Measurements from ENCODE around the gene ROGDI. TPM values are rescaled to one million over a fixed set of nuclear protein-coding genes. Genes with fewer than 3 reads are reported as not detected.

Gene ROGDI
- total and polyA plus RNA-seq, 8 donors, result 12.3 to 63.0 (median 13.7) TPM

DNA sequence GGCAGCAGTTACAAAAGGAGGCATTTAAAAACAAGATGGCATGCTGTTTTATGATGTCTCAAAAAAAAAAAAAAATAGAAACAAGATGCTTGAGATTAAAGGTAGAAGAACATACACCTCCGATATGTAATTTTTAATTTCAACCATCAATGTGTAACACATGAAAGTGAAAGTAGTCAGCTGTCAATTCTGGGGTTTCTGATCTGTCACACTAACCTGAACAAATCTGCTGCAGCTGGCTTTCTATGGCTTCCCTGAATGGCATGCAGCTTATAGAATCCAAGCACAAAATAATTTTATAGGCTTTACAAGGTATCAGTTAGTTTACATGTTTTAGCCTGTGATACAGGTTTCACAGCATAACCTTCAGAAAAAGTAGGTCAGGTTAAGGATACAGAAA lies 31.2 kb upstream of the ROGDI start:
- Histone ChIP-seq H3K27ac (no peak overlapping the region), H3K36me3 (peaks cover 0 to 49% (median 26%) of the 10 kb centered on the region in 3 donors), H3K9me3 (no peaks in the 10 kb centered on the region), H3K4me1 (no peaks in the 10 kb centered on the region), H3K4me3 (no peak overlapping the region), H3K27me3 (no peaks in the 10 kb centered on the region)
- 95 to 100% methylated on average over 1 of the region's 1 CpG for WGBS, 2 donors
- TF ChIP-seq, protein P1, sequence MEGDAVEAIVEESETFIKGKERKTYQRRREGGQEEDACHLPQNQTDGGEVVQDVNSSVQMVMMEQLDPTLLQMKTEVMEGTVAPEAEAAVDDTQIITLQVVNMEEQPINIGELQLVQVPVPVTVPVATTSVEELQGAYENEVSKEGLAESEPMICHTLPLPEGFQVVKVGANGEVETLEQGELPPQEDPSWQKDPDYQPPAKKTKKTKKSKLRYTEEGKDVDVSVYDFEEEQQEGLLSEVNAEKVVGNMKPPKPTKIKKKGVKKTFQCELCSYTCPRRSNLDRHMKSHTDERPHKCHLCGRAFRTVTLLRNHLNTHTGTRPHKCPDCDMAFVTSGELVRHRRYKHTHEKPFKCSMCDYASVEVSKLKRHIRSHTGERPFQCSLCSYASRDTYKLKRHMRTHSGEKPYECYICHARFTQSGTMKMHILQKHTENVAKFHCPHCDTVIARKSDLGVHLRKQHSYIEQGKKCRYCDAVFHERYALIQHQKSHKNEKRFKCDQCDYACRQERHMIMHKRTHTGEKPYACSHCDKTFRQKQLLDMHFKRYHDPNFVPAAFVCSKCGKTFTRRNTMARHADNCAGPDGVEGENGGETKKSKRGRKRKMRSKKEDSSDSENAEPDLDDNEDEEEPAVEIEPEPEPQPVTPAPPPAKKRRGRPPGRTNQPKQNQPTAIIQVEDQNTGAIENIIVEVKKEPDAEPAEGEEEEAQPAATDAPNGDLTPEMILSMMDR (IDR thresholded peaks at IDR 0.05), result no peak
- intact Hi-C loops (cut with DNase I), result no loop called here
- no peak for FAIRE-seq
- ATAC-seq, result no peak
- no peak for DNase-seq

DNA sequence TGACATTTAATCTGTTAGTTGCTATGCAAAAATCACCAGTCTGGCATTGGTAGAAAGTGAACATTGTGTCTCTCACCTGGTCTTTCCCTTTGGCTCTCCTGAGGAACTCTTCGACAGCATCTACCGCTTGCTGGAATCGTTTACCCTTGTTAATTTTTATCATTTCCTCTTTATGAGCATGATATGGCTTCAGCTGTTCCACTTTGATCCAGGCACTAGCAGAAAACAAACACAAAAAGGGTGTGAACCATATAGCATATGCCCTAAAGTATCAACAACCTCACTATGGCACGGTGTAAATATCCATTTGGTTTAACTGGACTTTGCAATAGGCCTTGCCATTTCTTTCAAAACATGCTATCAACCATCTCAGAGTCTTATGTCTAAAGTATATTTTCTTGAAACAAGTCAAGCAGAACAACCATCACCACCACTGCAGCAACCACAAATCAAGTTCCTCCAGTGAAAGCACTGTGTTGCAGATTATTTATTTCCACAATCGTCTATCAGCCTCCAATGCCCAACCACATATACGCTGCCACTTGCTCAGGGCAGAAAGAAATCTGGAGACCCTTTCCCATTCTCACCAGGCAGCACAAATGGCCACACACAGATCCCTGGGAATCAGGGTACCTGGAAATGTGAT lies 30.4 kb upstream of the ROGDI start:
- Histone ChIP-seq H3K4me3 (no peak overlapping the region), H3K4me1 (no peaks in the 10 kb centered on the region), H3K36me3 (peaks cover 0 to 51% (median 26%) of the 10 kb centered on the region in 3 donors), H3K9me3 (no peaks in the 10 kb centered on the region), H3K27me3 (no peaks in the 10 kb centered on the region), H3K27ac (no peak overlapping the region)
- intact Hi-C loops (cut with DNase I), result no loop called here
- FAIRE-seq (no peak), ATAC-seq (no peak), DNase-seq (no peak)
- TF ChIP-seq, protein P1 (IDR thresholded peaks at IDR 0.05), result no peak
- 74 to 77% methylated on average over 6 of the region's 6 CpGs for WGBS, 2 donors

DNA sequence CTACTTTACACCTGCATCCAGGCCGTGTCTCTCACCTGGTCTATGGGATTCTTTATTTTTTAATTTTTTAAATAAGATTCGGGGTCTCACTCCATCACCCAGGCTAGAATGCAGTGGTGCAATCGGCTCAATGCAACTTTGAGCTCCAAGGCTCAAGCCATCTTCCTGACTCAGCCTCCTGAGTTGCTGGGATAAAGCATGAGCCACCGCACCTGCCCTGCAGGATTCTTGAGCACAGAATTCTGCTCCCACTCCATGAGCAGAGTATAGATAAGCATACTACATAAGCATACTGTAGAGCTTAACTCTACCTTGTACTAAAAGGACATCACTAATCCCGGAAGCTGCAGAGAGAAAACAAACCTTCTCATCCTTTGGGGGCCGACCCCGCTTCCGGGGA lies 29.2 kb upstream of the ROGDI start:
- WGBS, 2 donors, result 86 to 93% methylated on average over 8 of the region's 8 CpGs
- peaks cover 0 to 51% (median 26%) of the 10 kb centered on the region in 3 donors for H3K36me3 ChIP-seq

DNA sequence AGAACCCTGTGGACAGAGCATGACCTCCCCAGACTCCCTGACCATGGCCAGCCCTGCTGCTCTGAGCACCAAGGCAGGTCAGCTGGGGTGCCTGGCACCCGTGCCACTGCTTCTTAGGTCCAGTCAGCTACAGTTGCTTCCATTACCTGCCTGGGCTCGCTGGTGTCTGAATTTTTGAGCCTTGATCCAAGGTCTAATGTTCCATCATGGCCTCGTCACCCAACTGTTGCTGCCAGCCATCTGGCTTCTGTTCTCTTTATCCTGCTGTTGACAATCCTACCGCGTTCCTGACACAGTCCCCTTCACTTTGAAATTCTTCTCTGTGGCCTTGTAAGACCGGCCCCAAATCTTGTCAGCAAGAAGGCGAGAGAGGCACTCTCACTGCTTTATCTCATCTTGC lies 28.0 kb upstream of the ROGDI start:
- DNase-seq (no peak), FAIRE-seq (no peak), ATAC-seq (no peak)
- Histone ChIP-seq H3K36me3 (peaks cover 0 to 54% (median 26%) of the 10 kb centered on the region in 3 donors), H3K27ac (no peak overlapping the region), H3K27me3 (no peaks in the 10 kb centered on the region), H3K4me3 (no peak overlapping the region), H3K4me1 (no peaks in the 10 kb centered on the region), H3K9me3 (no peaks in the 10 kb centered on the region)
- intact Hi-C loops (cut with DNase I), result no loop called here
- 87 to 91% methylated on average over 7 of the region's 7 CpGs for WGBS, 2 donors
- TF ChIP-seq, protein P1 (IDR thresholded peaks at IDR 0.05), result no peak

More for the DNA sequence above, 29.2 kb upstream of the ROGDI start:
- Histone ChIP-seq H3K27me3 (no peaks in the 10 kb centered on the region), H3K4me3 (no peak overlapping the region), H3K27ac (no peak overlapping the region), H3K4me1 (no peaks in the 10 kb centered on the region), H3K9me3 (no peaks in the 10 kb centered on the region)
- no peak for DNase-seq
- intact Hi-C loops (cut with DNase I), result no loop called here
- no peak for FAIRE-seq
- TF ChIP-seq, protein P1 (IDR thresholded peaks at IDR 0.05), result no peak
- ATAC-seq, result no peak

DNA sequence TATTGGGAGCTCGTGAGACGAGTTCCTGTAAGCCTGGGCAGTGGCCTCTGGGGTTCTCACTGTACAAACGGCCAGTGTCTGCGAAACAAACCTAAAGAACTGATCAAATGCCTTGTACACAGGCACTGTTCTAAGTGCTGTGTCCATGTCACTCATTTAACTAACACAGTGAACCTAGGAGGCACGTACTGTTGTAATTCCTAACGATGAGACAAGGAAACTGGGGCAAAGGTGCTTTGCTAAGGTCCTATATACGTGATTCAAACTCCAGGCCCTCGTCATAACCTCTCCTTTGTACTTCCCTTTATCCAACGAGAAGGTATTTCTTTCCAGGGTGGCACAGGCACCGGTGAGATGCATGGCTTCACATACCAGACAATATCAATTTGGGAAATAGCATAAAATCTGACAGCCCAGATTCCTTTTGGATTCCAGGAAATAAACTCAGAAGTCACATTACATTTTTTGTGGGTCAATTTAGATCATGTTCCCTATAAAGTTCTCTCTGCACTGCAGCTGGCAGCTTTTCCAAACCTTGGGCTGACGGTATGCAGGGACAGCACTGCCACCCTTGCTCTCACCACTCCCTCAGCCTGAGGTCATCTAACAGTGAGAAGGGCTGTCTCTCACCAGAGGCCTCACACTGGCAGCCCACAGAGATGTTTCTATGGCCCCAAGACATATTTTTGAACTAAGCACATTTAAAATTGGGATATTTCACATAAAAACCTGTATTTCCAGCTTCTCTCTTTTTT lies 26.3 kb upstream of the ROGDI start:
- WGBS, 2 donors, result 93% methylated on average over 11 of the region's 11 CpGs
- H3K27me3 ChIP-seq, result no peaks in the 10 kb centered on the region
- no peak for ATAC-seq
- intact Hi-C loops (cut with DNase I), result no loop called here
- FAIRE-seq, result no peak
- no peaks in the 10 kb centered on the region for H3K4me1 ChIP-seq
- DNase-seq, result no peak
- H3K4me3 ChIP-seq, result no peak overlapping the region
- peaks cover 0 to 58% (median 26%) of the 10 kb centered on the region in 3 donors for H3K36me3 ChIP-seq
- no peak overlapping the region for H3K27ac ChIP-seq
- TF ChIP-seq, protein P1 (IDR thresholded peaks at IDR 0.05), result no peak
- no peaks in the 10 kb centered on the region for H3K9me3 ChIP-seq

Data from pancreas (tissue), 10 donors.